Endothelial cell of umbilical vein (primary cell): Measurements from ENCODE around the gene RFX1.

Source experiments
- CTCF ChIP-seq, 2 donors: IDR thresholded peaks; 1 replicate in 1 of 2; 2 replicates in 1 of 2; pipeline ENCODE4 v1.5.1; 2011; ENCODE audit warnings: low read length in 2 of 2, mild to moderate bottlenecking in 2 of 2, moderate library complexity in 2 of 2, control low read depth in 1 of 2, inconsistent platforms in 1 of 2, low read depth in 1 of 2; ENCODE audit not compliant: insufficient read depth in 1 of 2; ENCODE audit errors: extremely low read depth in 1 of 2
- EZH2 ChIP-seq: IDR thresholded peaks from 2 replicates; pipeline ENCODE4 v1.6.1; 2012; ENCODE audit warnings: borderline replicate concordance, low read depth, mild to moderate bottlenecking, moderate library complexity, low read length, inconsistent platforms; ENCODE audit not compliant: severe bottlenecking
- POLR2AphosphoS5 ChIP-seq: IDR thresholded peaks from 2 replicates; pipeline ENCODE4 v1.6.1; 2012; ENCODE audit warnings: low read depth, mild to moderate bottlenecking, control low read depth, low read length, moderate library complexity; ENCODE audit not compliant: insufficient read depth

- TF ChIP-seq POLR2AphosphoS5 (no peak), EZH2 (no peak), CTCF (IDR thresholded peaks at IDR 0.05; ENCODE audit: extremely low read depth in 1 of 2, insufficient read depth in 1 of 2, low read depth in 1 of 2, low read length in 2 of 2) (no peak)
These were observed 21.0 kb downstream of the RFX1 start for GRCh38 chr19:13984875-13985741.
